Neuronal stem cell (in vitro differentiated cells): ENCODE measurements around the gene FOS.

Source experiments
- DNase-seq: peaks from one replicate; pipeline ENCODE4 v3.0.0-alpha.2; 2013; ENCODE audit warnings: low spot score
- H2AFZ ChIP-seq: one replicate; pipeline ENCODE4 v1.6.1; 2013; ENCODE audit warnings: mild to moderate bottlenecking, low read length, inconsistent platforms
- H2AK5ac ChIP-seq: 2 replicates; pipeline ENCODE4 v1.6.1; 2013; ENCODE audit warnings: low read depth, mild to moderate bottlenecking, inconsistent platforms, low read length, moderate library complexity, mixed read lengths
- H2BK120ac ChIP-seq: 2 replicates; pipeline ENCODE4 v1.6.1; 2013; ENCODE audit warnings: low read depth, mild to moderate bottlenecking, inconsistent platforms, low read length, moderate library complexity, mixed read lengths
- H2BK12ac ChIP-seq: one replicate; pipeline ENCODE4 v1.6.1; 2013; ENCODE audit warnings: low read length, inconsistent platforms
- H2BK15ac ChIP-seq: 2 replicates; pipeline ENCODE4 v1.6.1; 2013; ENCODE audit warnings: mild to moderate bottlenecking, low read length, inconsistent platforms, mixed read lengths
- H2BK5ac ChIP-seq: one replicate; pipeline ENCODE4 v1.6.1; 2013; ENCODE audit warnings: inconsistent platforms, mild to moderate bottlenecking, low read length, moderate library complexity
- H3K14ac ChIP-seq: one replicate; pipeline ENCODE4 v1.6.1; 2013; ENCODE audit warnings: low read length, inconsistent platforms
- H3K18ac ChIP-seq: 2 replicates; pipeline ENCODE4 v1.6.1; 2013; ENCODE audit warnings: low read length, inconsistent platforms
- H3K23ac ChIP-seq: 2 replicates; pipeline ENCODE4 v1.6.1; 2013; ENCODE audit warnings: low read depth, mild to moderate bottlenecking, mixed read lengths, low read length, inconsistent platforms; ENCODE audit not compliant: poor library complexity
- H3K27ac ChIP-seq: replicated peaks from 3 replicates; pipeline ENCODE4 v1.5.1; 2013; ENCODE audit warnings: low read length, inconsistent platforms
- H3K27me3 ChIP-seq, 3 experiments: 2 replicates each; pipeline ENCODE4 v1.6.1; 2013; ENCODE audit warnings: low read length in 3 of 3, mild to moderate bottlenecking in 2 of 3, inconsistent platforms in 1 of 3, low read depth in 1 of 3, mixed read lengths in 1 of 3, moderate library complexity in 1 of 3; ENCODE audit not compliant: control insufficient read depth in 3 of 3, insufficient read depth in 3 of 3
- H3K36me3 ChIP-seq, 2 donors: replicated peaks in 1 of 2; 2 replicates each; pipeline ENCODE4 v1.6.1; 2013; ENCODE audit warnings: low read length in 2 of 2; ENCODE audit not compliant: control insufficient read depth in 2 of 2, insufficient read depth in 2 of 2
- H3K4ac ChIP-seq: 2 replicates; pipeline ENCODE4 v1.6.1; 2013; ENCODE audit warnings: inconsistent platforms, mild to moderate bottlenecking, low read length, moderate library complexity
- H3K4me1 ChIP-seq, 2 donors: 1 replicate in 1 of 2; 2 replicates in 1 of 2; pipeline ENCODE4 v1.6.1; 2013; ENCODE audit warnings: low read length in 2 of 2, low read depth in 1 of 2; ENCODE audit not compliant: control insufficient read depth in 2 of 2, insufficient read depth in 1 of 2
- H3K4me2 ChIP-seq: one replicate; pipeline ENCODE4 v1.6.1; 2013; ENCODE audit warnings: mild to moderate bottlenecking, low read length, inconsistent platforms; ENCODE audit not compliant: insufficient read depth, poor library complexity, severe bottlenecking
- H3K4me3 ChIP-seq, 2 donors: 2 replicates each; pipeline ENCODE4 v1.5.1; 2013; ENCODE audit warnings: low read length in 2 of 2, mild to moderate bottlenecking in 2 of 2, inconsistent platforms in 1 of 2, moderate library complexity in 1 of 2
- H3K79me1 ChIP-seq: one replicate; pipeline ENCODE4 v1.6.1; 2013; ENCODE audit warnings: low read depth, mild to moderate bottlenecking, inconsistent platforms, low read length, moderate library complexity
- H3K9ac ChIP-seq: one replicate; pipeline ENCODE4 v1.6.1; 2013; ENCODE audit warnings: mild to moderate bottlenecking, low read depth, low read length, inconsistent platforms; ENCODE audit not compliant: poor library complexity
- H3K9me3 ChIP-seq, 2 donors: replicated peaks in 1 of 2; 2 replicates each; pipeline versions ENCODE3 to v1.6.1; 2013; ENCODE audit warnings: low read length in 2 of 2, mild to moderate bottlenecking in 2 of 2, inconsistent platforms in 1 of 2, low read depth in 1 of 2, mixed read lengths in 1 of 2, moderate library complexity in 1 of 2; ENCODE audit not compliant: control insufficient read depth in 2 of 2, insufficient read depth in 1 of 2
- H4K8ac ChIP-seq: one replicate; pipeline ENCODE4 v1.6.1; 2013; ENCODE audit warnings: low read depth, mild to moderate bottlenecking, inconsistent platforms, low read length, moderate library complexity
- H4K91ac ChIP-seq: one replicate; pipeline ENCODE4 v1.6.1; 2013; ENCODE audit warnings: low read length, low read depth, mild to moderate bottlenecking, inconsistent platforms; ENCODE audit not compliant: poor library complexity
- WGBS, 2 donors: extraction: QIAGEN DNeasy Blood & Tissue Kit; methylation state at CpG; one replicate each; pipeline ENCODE4 v1.1.7; 2013; ENCODE audit warnings: missing lambda C conversion rate in 2 of 2, mixed read lengths in 1 of 2; ENCODE audit not compliant: insufficient read length in 2 of 2, insufficient replicate concordance in 1 of 2; ENCODE audit errors: extremely low coverage in 2 of 2; 5-methylcytosine and 5-hydroxymethylcytosine counted together

Gene FOS

DNA sequence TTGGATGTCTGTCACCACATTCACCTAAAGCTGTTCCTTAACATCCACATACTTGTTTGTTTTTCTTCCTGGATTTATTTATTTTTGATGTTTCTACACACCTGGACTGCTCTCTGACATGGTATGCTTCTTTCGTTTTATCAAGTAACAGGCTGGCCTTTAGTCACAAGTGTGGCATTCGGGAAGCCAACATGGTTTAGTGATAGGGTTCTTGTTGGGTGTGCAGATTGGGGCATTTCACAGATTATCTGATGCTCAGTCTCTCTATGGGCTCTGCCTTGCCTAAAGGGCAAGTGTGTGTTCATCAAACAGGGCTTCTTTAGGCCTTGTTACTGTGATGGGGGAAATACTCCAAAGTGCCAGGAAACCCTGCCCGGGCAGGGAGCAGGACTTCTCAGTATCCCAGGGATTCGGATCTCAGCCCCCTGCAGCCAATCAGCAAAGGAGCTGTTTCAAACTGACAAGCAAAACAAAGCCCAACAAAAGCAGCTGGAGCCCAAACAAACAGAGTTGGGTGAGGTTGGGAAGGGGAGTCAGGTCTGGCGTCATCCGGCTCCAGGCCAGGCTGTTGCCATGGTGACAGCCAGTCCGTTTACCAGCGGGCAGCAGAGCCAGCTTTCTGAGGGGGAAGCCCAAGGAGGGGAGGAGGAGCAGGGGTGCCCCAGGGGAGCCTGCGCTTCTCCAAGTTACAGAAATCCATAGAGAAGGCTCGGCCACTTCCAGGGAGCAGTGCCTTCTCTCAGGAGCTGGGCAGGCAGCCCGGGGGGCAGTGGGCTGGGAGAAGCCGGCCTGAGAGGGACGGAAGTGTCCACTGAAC lies 31.9 kb downstream of the FOS start:
- Histone ChIP-seq H2BK15ac (no peak overlapping the region), H3K9ac (no peak overlapping the region), H4K91ac (no peak overlapping the region), H4K8ac (no peak overlapping the region), H3K4ac (no peak overlapping the region), H3K27ac (no peak overlapping the region), H2BK12ac (no peak overlapping the region), H3K36me3 (no peaks in the 10 kb centered on the region), H3K4me2 (no peak overlapping the region), H3K4me1 (peaks cover 7 to 12% of the 10 kb centered on the region in 2 donors), H2BK5ac (no peak overlapping the region), H2AFZ (peak overlapping the region; percentile 84), H3K79me1 (no peaks in the 10 kb centered on the region), H3K9me3 (no peaks in the 10 kb centered on the region), H3K14ac (no peak overlapping the region), H3K23ac (no peak overlapping the region), H3K27me3 (no peaks in the 10 kb centered on the region), H2AK5ac (no peak overlapping the region), H2BK120ac (no peak overlapping the region), H3K18ac (no peak overlapping the region), H3K4me3 (peak overlapping the region in 1 of 2 donors; percentile 25)
- WGBS, 2 donors = no CpG with 5 or more reads among the region's 13 CpGs
- DNase-seq = peak; percentile 70

DNA sequence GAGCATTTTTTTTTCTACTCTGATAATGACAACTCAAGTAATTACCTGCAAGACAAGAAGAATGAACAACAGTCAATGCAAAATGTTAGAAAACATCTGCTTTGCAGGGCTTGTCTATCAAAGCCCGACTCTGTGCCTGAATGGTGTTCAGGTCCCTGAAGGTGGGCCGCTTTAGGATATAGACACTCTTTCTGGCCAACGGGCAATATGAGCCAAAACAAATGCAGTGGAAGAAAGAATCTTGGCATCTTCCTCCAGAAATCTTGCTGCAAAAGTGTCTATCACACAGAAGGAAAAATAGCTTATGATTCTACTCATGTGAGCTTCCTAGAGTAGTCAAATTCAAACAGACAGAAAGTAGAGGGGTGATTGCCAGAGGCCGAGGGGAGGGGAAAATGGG lies 32.7 kb downstream of the FOS start:
- Histone ChIP-seq H3K36me3 (no peaks in the 10 kb centered on the region), H3K23ac (no peak overlapping the region), H2AFZ (peak overlapping the region; percentile 84), H2BK12ac (no peak overlapping the region), H3K9me3 (no peaks in the 10 kb centered on the region), H3K27ac (no peak overlapping the region), H3K4ac (no peak overlapping the region), H2BK120ac (no peak overlapping the region), H3K9ac (no peak overlapping the region), H4K8ac (no peak overlapping the region), H3K79me1 (no peaks in the 10 kb centered on the region), H3K4me2 (no peak overlapping the region), H3K14ac (no peak overlapping the region), H3K4me3 (no peak overlapping the region), H2AK5ac (no peak overlapping the region), H3K18ac (no peak overlapping the region), H4K91ac (no peak overlapping the region), H2BK15ac (no peak overlapping the region), H3K4me1 (peaks cover 7 to 12% of the 10 kb centered on the region in 2 donors), H2BK5ac (no peak overlapping the region), H3K27me3 (no peaks in the 10 kb centered on the region)
- DNase-seq = no peak
- no CpG with 5 or more reads among the region's 4 CpGs for WGBS, 2 donors

DNA sequence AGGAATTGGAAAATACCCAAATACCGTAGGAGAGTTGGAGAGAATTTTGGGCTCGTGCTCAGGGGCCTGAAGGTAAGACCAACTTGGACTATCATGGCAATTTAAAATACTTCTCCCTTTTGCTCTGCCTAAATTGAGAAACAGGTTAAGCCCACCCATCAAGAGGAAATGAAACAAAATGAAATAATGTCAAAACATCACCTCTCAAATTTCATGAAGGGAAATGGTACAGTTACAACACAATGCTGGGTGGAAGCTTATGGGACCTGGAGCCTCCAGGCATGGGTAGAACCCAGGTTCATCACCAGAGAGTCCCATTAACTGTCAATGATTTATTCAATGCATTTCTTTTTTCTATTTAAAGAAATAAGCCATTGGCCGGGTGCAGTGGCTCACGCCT lies 33.7 kb downstream of the FOS start:
- Histone ChIP-seq H3K36me3 (no peaks in the 10 kb centered on the region), H3K4me3 (no peak overlapping the region), H2BK5ac (no peak overlapping the region), H3K4ac (no peak overlapping the region), H3K27ac (no peak overlapping the region), H3K4me2 (no peak overlapping the region), H3K79me1 (no peaks in the 10 kb centered on the region), H2AK5ac (no peak overlapping the region), H3K9ac (no peak overlapping the region), H3K23ac (no peak overlapping the region), H2AFZ (no peak overlapping the region), H3K14ac (no peak overlapping the region), H2BK120ac (no peak overlapping the region), H3K4me1 (peaks cover 5 to 12% of the 10 kb centered on the region in 2 donors), H3K9me3 (no peaks in the 10 kb centered on the region), H3K18ac (no peak overlapping the region), H4K91ac (no peak overlapping the region), H3K27me3 (no peaks in the 10 kb centered on the region), H4K8ac (no peak overlapping the region), H2BK12ac (no peak overlapping the region), H2BK15ac (no peak overlapping the region)
- no CpG with 5 or more reads among the region's 4 CpGs for WGBS, 2 donors
- no peak for DNase-seq

DNA sequence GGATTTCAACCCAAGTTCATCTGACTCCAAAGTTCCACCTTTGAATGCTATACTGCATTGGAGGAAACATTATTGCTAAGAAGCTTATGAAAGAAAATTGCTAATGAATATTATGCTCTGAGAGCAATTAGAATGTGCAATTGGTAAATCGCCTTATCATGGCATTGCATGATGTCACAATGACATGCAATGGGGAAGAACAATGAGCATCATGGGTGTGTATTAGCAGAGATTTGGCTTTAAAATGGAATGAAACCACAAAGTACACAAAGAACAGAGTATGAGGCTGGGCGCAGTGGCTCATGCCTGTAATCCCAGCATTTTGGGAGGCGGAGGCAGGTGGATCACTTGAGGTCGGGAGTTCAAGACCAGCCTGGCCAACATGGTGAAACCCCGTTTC lies 34.7 kb downstream of the FOS start:
- no peak overlapping the region for H3K18ac ChIP-seq
- H3K27me3 ChIP-seq = no peaks in the 10 kb centered on the region
- no peak overlapping the region for H2BK5ac ChIP-seq
- H2AFZ ChIP-seq = no peak overlapping the region
- no peak overlapping the region for H2AK5ac ChIP-seq
- H3K79me1 ChIP-seq = no peaks in the 10 kb centered on the region
- H3K27ac ChIP-seq = no peak overlapping the region
- no peak overlapping the region for H2BK120ac ChIP-seq
- H2BK12ac ChIP-seq = no peak overlapping the region
- no peak overlapping the region for H4K8ac ChIP-seq
- H4K91ac ChIP-seq = no peak overlapping the region
- H3K36me3 ChIP-seq = no peaks in the 10 kb centered on the region
- H3K9me3 ChIP-seq = no peaks in the 10 kb centered on the region
- H3K4me2 ChIP-seq = no peak overlapping the region
- WGBS, 2 donors = no CpG with 5 or more reads among the region's 5 CpGs
- H3K4me3 ChIP-seq = no peak overlapping the region
- no peak overlapping the region for H3K9ac ChIP-seq
- no peak overlapping the region for H2BK15ac ChIP-seq
- H3K14ac ChIP-seq = no peak overlapping the region
- DNase-seq = no peak
- no peak overlapping the region for H3K4ac ChIP-seq
- H3K4me1 ChIP-seq = peaks cover 4 to 12% of the 10 kb centered on the region in 2 donors
- H3K23ac ChIP-seq = no peak overlapping the region
